HCT116 (cell line): ENCODE results near the gene GREM2. TPM values are rescaled to one million over a fixed set of nuclear protein-coding genes. Genes with fewer than 3 reads are reported as not detected.

Experiments used
- ATAC-seq: fragments of 200-7000 bp; cut with Tn5 transposase; 2 replicates; pipeline ENCODE4 v1.9.1; 2020; ENCODE audit warnings: mild to moderate bottlenecking, moderate library complexity
- BruUV-seq: library from RNA; stranded (reverse); fragments of 400-500 nt; replicated peaks from 2 replicates; lab custom pipeline; 2021; lab: Mats Ljungman, UMichigan
- CTCF ChIA-PET: fragments of 300-600 bp; sonication (Branson Sonifier 250); formaldehyde crosslinking; loops from one replicate; lab custom pipeline; 2021; ENCODE audit warnings: antibody characterized with exemption; lab: Charles Lee
- POLR2A ChIA-PET: fragments of 300-600, 350-600 bp; sonication (Branson Sonifier 250); formaldehyde crosslinking; loops from one replicate; lab custom pipeline; 2021; ENCODE audit warnings: antibody characterized with exemption; lab: Charles Lee
- RAD21 ChIA-PET, 2 experiments: fragments of 300-600 bp; sonication (Branson Sonifier 250); formaldehyde crosslinking; loops; one replicate each; lab custom pipeline; 2023; ENCODE audit warnings: low total read pairs in 2 of 2; ENCODE audit not compliant: uncharacterized antibody in 2 of 2, unreplicated experiment in 2 of 2, low non-redundant PET in 1 of 2; lab: Charles Lee
- DNase-seq: peaks from one replicate; pipeline ENCODE4 v3.0.0-alpha.2; 2010; ENCODE audit warnings: low read depth, low spot score
- H2AFZ ChIP-seq: fragments of 200-600 bp; shearing (Covaris generic), sonication (generic); 2 replicates; pipeline ENCODE4 v1.6.1; 2017; ENCODE audit warnings: low read depth, mixed run types, mixed read lengths, antibody characterized with exemption, low read length; ENCODE audit not compliant: poor library complexity, severe bottlenecking
- H3K27ac ChIP-seq: 2 replicates; pipeline ENCODE4 v1.5.1; 2012; ENCODE audit warnings: low read depth, low read length
- H3K27me3 ChIP-seq: fragments of 200-600 bp; sonication (generic); 2 replicates; pipeline ENCODE4 v1.6.1; 2016; ENCODE audit warnings: mixed run types, low read length, mixed read lengths; ENCODE audit not compliant: insufficient read depth
- H3K36me3 ChIP-seq, 2 experiments: fragments of 200-500 bp in 1 of 2; fragments of 200-600 bp in 1 of 2; sonication (Bioruptor generic) in 1 of 2; sonication (generic) in 1 of 2; 2 replicates each; pipeline versions ENCODE4 v1.5.1 to v1.6.1; 2014 to 2016; ENCODE audit warnings: low read length in 2 of 2, inconsistent platforms in 1 of 2, mixed read lengths in 1 of 2, mixed run types in 1 of 2; ENCODE audit not compliant: insufficient read depth in 2 of 2, control insufficient read depth in 1 of 2
- H3K4me1 ChIP-seq, 2 experiments: fragments of 200-600 bp in 1 of 2; sonication (generic) in 1 of 2; 2 replicates each; pipeline versions ENCODE4 v1.5.1 to v1.6.1; 2012 to 2017; ENCODE audit warnings: low read length in 2 of 2, inconsistent platforms in 1 of 2, mild to moderate bottlenecking in 1 of 2, mixed read lengths in 1 of 2, mixed run types in 1 of 2, moderate library complexity in 1 of 2; ENCODE audit not compliant: insufficient read depth in 2 of 2, control insufficient read depth in 1 of 2
- H3K4me2 ChIP-seq: fragments of 200-600 bp; sonication (generic); 2 replicates; pipeline ENCODE4 v1.6.1; 2017; ENCODE audit warnings: mixed run types, low read length, mixed read lengths
- H3K4me3 ChIP-seq, 2 experiments: fragments of 200-600 bp in 1 of 2; sonication (generic) in 1 of 2; replicated peaks in 1 of 2; 2 replicates each; pipeline ENCODE4 v1.5.1; 2011 to 2016; ENCODE audit warnings: low read length in 2 of 2, control low read depth in 1 of 2, low read depth in 1 of 2, mild to moderate bottlenecking in 1 of 2, mixed read lengths in 1 of 2, mixed run types in 1 of 2
- H3K79me2 ChIP-seq: fragments of 200-600 bp; sonication (generic); 2 replicates; pipeline ENCODE4 v1.6.1; 2017; ENCODE audit warnings: mild to moderate bottlenecking, mixed run types, low read length, moderate library complexity, mixed read lengths; ENCODE audit not compliant: insufficient read depth
- H3K9ac ChIP-seq: fragments of 200-600 bp; sonication (generic); 2 replicates; pipeline ENCODE4 v1.6.1; 2016; ENCODE audit warnings: low read length, mixed read lengths
- H3K9me2 ChIP-seq: fragments of 200-600 bp; sonication (generic), shearing (Covaris generic); 2 replicates; pipeline ENCODE4 v1.6.1; 2017; ENCODE audit warnings: mixed run types, mild to moderate bottlenecking, moderate library complexity; ENCODE audit not compliant: insufficient read depth
- H3K9me3 ChIP-seq, 2 experiments: fragments of 200-500 bp in 1 of 2; fragments of 200-600 bp in 1 of 2; sonication (Bioruptor generic) in 1 of 2; sonication (generic) in 1 of 2; 2 replicates each; pipeline ENCODE4 v1.6.1; 2014 to 2017; ENCODE audit warnings: low read length in 2 of 2, mixed read lengths in 2 of 2, inconsistent platforms in 1 of 2, low read depth in 1 of 2, mild to moderate bottlenecking in 1 of 2, mixed run types in 1 of 2, moderate library complexity in 1 of 2; ENCODE audit not compliant: control insufficient read depth in 1 of 2, insufficient read depth in 1 of 2
- H4K20me1 ChIP-seq: fragments of 200-600 bp; sonication (generic), shearing (Covaris generic); 2 replicates; pipeline ENCODE4 v1.6.1; 2017; ENCODE audit warnings: mixed run types, mild to moderate bottlenecking, moderate library complexity; ENCODE audit not compliant: insufficient read depth
- CBX3 ChIP-seq: IDR thresholded peaks from 2 replicates; pipeline ENCODE4 v1.6.1; 2012; ENCODE audit warnings: low read depth
- CEBPB ChIP-seq: IDR thresholded peaks from 2 replicates; pipeline ENCODE4 v1.6.1; 2012; ENCODE audit warnings: low read depth
- CTCF ChIP-seq, 3 experiments: fragments of 200-600 bp in 1 of 3; sonication (generic) in 1 of 3; IDR thresholded peaks in 2 of 3; conservative IDR thresholded peaks in 1 of 3; 2 replicates each; pipeline ENCODE4 v1.5.1; 2012 to 2017; ENCODE audit warnings: low read depth in 2 of 3, low read length in 2 of 3, antibody characterized with exemption in 1 of 3, borderline replicate concordance in 1 of 3, control low read depth in 1 of 3, mild to moderate bottlenecking in 1 of 3, mixed read lengths in 1 of 3, mixed run types in 1 of 3, moderate library complexity in 1 of 3; ENCODE audit not compliant: insufficient read depth in 1 of 3
- EGR1 ChIP-seq: IDR thresholded peaks from 2 replicates; pipeline ENCODE4 v1.6.1; 2012; ENCODE audit warnings: low read depth
- EZH2phosphoT487 ChIP-seq: fragments of 200-600 bp; IDR thresholded peaks from 2 replicates; pipeline ENCODE4 v1.6.1; 2018; ENCODE audit warnings: antibody characterized with exemption, borderline replicate concordance
- FOSL1 ChIP-seq: IDR thresholded peaks from 2 replicates; pipeline ENCODE4 v1.6.1; 2012; ENCODE audit warnings: low read depth
- JUND ChIP-seq: IDR thresholded peaks from 2 replicates; pipeline ENCODE4 v1.6.1; 2012
- RAD21 ChIP-seq: IDR thresholded peaks from 2 replicates; pipeline ENCODE4 v1.6.1; 2012; ENCODE audit warnings: low read depth, mild to moderate bottlenecking
- SIN3A ChIP-seq: IDR thresholded peaks from 2 replicates; pipeline ENCODE4 v1.6.1; 2012; ENCODE audit warnings: low read depth
- SP1 ChIP-seq: IDR thresholded peaks from 2 replicates; pipeline ENCODE4 v1.6.1; 2012; ENCODE audit warnings: low read depth
- ZBTB33 ChIP-seq: IDR thresholded peaks from 2 replicates; pipeline ENCODE4 v1.6.1; 2011; ENCODE audit warnings: mild to moderate bottlenecking, low read length, moderate library complexity; ENCODE audit not compliant: insufficient replicate concordance; ENCODE audit errors: extremely low read depth
- ZFX ChIP-seq: fragments of 450-650 bp; IDR thresholded peaks from 2 replicates; pipeline ENCODE4 v1.6.1; 2017
- intact Hi-C: fragments of 100-400 bp; cut with micrococcal nuclease; formaldehyde crosslinking; loops from 2 replicates; pipeline ENCODE4 v1.10.0; 2022
- total RNA-seq: library from RNA; stranded (reverse); gene quantifications from one replicate; pipeline ENCODE4 v1.2.1, GENCODE V29; 2021; ENCODE audit not compliant: unreplicated experiment
- TF ChIP-seq, protein P1 (sequence below): IDR thresholded peaks from 2 replicates; pipeline ENCODE4 v1.6.1; 2012; ENCODE audit warnings: low read depth

Gene GREM2
- total RNA-seq, 1 experiment from 2014 or later = not detected

DNA sequence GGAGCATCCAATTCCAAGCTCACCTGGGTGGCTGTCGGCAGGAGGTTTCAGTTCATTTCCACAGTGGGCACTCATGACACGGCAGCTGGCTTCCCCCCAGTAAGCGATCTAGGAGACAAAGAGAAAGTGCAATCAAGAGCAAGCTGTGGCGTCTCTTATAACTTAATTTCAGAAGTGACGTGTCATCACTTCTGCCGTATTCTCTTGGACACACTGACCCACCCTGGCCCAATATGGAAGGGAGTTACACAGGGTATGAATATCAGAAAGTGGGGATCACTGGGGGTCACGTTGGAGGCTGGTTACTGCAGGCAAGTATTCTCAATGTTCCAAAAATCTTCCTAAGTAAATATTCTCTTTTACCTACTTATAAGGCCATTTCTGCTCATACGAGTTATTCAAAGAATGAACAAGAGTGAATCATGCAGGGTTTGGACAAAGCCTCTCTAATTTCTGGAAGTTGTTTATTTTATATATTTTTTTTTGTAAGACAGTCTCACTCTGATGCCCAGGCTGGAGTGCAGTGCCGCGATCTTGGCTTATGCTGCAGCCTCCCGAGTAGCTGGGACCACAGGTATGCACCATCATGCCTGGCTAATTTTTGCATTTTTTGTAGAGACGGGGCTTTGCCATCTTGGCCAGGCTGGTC, 46.5 kb upstream of the GREM2 start:
- ChIA-PET RAD21 (no interaction called here), POLR2A (no interaction called here), CTCF (no interaction called here)
- no peak for ATAC-seq
- no peak overlapping the region for H3K4me3 ChIP-seq
- no peaks in the 10 kb centered on the region for H4K20me1 ChIP-seq
- TF ChIP-seq CTCF (IDR thresholded peaks at IDR 0.05 in 2 of 3, conservative IDR thresholded peaks at IDR 0.05 in 1 of 3; ENCODE audit: borderline replicate concordance in 1 of 3, insufficient read depth in 1 of 3, low read depth in 2 of 3, low read length in 2 of 3) = no peak
- TF ChIP-seq SP1 = no peak
- no peak for TF ChIP-seq ZFX
- H3K4me1 ChIP-seq = no peaks in the 10 kb centered on the region
- H3K79me2 ChIP-seq = no peaks in the 10 kb centered on the region
- no TSS peak for BruUV-seq
- H3K36me3 ChIP-seq = no peaks in the 10 kb centered on the region
- peaks cover 3 to 10% of the 10 kb centered on the region in 2 experiments; a peak in 2 of 4 replicates for H3K9me3 ChIP-seq
- no peak overlapping the region for H3K9ac ChIP-seq
- H3K9me2 ChIP-seq = no peaks in the 10 kb centered on the region
- H3K27me3 ChIP-seq = no peaks in the 10 kb centered on the region
- DNase-seq = no peak
- intact Hi-C loops = no loop called here
- H3K4me2 ChIP-seq = no peak overlapping the region
- H2AFZ ChIP-seq = no peak overlapping the region
- H3K27ac ChIP-seq = no peak overlapping the region

- H3K4me3 ChIP-seq = no peak overlapping the region
- no peaks in the 10 kb centered on the region for H3K4me1 ChIP-seq
- no peak overlapping the region for H2AFZ ChIP-seq
- H3K27ac ChIP-seq = no peak overlapping the region
- H3K27me3 ChIP-seq = no peaks in the 10 kb centered on the region
- ChIA-PET CTCF (no interaction called here), POLR2A (no interaction called here), RAD21 (no interaction called here)
- no peaks in the 10 kb centered on the region for H3K79me2 ChIP-seq
- no peak for ATAC-seq
- intact Hi-C loops = no loop called here
- no peaks in the 10 kb centered on the region for H4K20me1 ChIP-seq
- no TSS peak for BruUV-seq
- DNase-seq = no peak
- H3K4me2 ChIP-seq = no peak overlapping the region
- no peak overlapping the region for H3K9ac ChIP-seq
- no peaks in the 10 kb centered on the region for H3K9me2 ChIP-seq
- H3K36me3 ChIP-seq = no peaks in the 10 kb centered on the region
- H3K9me3 ChIP-seq = peaks cover 3 to 4% of the 10 kb centered on the region in 2 experiments; a peak in 2 of 4 replicates
- TF ChIP-seq JUND = no peak
- no peak for TF ChIP-seq RAD21
- TF ChIP-seq EGR1 = no peak
- TF ChIP-seq SIN3A = no peak
- TF ChIP-seq SP1 = no peak
- TF ChIP-seq FOSL1 = no peak
- TF ChIP-seq EZH2phosphoT487 = no peak
- TF ChIP-seq, protein P1, sequence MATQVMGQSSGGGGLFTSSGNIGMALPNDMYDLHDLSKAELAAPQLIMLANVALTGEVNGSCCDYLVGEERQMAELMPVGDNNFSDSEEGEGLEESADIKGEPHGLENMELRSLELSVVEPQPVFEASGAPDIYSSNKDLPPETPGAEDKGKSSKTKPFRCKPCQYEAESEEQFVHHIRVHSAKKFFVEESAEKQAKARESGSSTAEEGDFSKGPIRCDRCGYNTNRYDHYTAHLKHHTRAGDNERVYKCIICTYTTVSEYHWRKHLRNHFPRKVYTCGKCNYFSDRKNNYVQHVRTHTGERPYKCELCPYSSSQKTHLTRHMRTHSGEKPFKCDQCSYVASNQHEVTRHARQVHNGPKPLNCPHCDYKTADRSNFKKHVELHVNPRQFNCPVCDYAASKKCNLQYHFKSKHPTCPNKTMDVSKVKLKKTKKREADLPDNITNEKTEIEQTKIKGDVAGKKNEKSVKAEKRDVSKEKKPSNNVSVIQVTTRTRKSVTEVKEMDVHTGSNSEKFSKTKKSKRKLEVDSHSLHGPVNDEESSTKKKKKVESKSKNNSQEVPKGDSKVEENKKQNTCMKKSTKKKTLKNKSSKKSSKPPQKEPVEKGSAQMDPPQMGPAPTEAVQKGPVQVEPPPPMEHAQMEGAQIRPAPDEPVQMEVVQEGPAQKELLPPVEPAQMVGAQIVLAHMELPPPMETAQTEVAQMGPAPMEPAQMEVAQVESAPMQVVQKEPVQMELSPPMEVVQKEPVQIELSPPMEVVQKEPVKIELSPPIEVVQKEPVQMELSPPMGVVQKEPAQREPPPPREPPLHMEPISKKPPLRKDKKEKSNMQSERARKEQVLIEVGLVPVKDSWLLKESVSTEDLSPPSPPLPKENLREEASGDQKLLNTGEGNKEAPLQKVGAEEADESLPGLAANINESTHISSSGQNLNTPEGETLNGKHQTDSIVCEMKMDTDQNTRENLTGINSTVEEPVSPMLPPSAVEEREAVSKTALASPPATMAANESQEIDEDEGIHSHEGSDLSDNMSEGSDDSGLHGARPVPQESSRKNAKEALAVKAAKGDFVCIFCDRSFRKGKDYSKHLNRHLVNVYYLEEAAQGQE = no peak
- TF ChIP-seq ZFX = no peak
- no peak for TF ChIP-seq CBX3
- TF ChIP-seq ZBTB33 = no peak
- no peak for TF ChIP-seq CEBPB
These were observed 44.6 kb upstream of the GREM2 start for GRCh38 chr1:240656531-240656930.
